GM10266 (cell line): ENCODE results near the gene KIAA1755.
A peak's percentile ranks its signal among the peaks of the same experiment; 100 is the strongest.

Experiments
- DNase-seq: peaks from one replicate; pipeline ENCODE4 v3.0.0; 2012; ENCODE audit errors: extremely low spot score
- CTCF ChIP-seq: IDR thresholded peaks from 2 replicates; pipeline ENCODE4 v1.5.1; 2012; ENCODE audit warnings: mild to moderate bottlenecking, low read depth; ENCODE audit not compliant: control insufficient read depth, insufficient read depth; ENCODE audit errors: missing control alignments

KIAA1755 gene

GRCh38 chr20:38184101-38184500 lies 76.4 kb downstream of the KIAA1755 start:
- DNase-seq: no peak
- TF ChIP-seq CTCF: no peak

GRCh38 chr20:38181971-38182370 lies 78.6 kb downstream of the KIAA1755 start:
- DNase-seq: no peak
- TF ChIP-seq CTCF: no peak

GRCh38 chr20:38181207-38181801 lies 79.2 kb downstream of the KIAA1755 start:
- no peak for TF ChIP-seq CTCF
- DNase-seq: peak; percentile 34

- TF ChIP-seq CTCF: no peak
- no peak for DNase-seq
Measured at GRCh38 chr20:38180781-38181180, 79.8 kb downstream of the KIAA1755 start.

- no peak for DNase-seq
- TF ChIP-seq CTCF: no peak
Measured at GRCh38 chr20:38179846-38180245, 80.7 kb downstream of the KIAA1755 start.

- TF ChIP-seq CTCF: no peak
- no peak for DNase-seq
Measured at GRCh38 chr20:38178581-38178980, 82.0 kb downstream of the KIAA1755 start.

GRCh38 chr20:38178065-38178491 lies 82.5 kb downstream of the KIAA1755 start:
- no peak for TF ChIP-seq CTCF
- no peak for DNase-seq
